ENCODE measurements around the gene AIFM3. TPM values are rescaled to one million over a fixed set of nuclear protein-coding genes. Genes with fewer than 3 reads are reported as not detected.

AIFM3 gene
- total and polyA plus RNA-seq, 2 experiments from 2014 or later = 0.45 to 1.5 TPM

- Histone ChIP-seq H3K4me2 (peak overlapping the region; percentile 91), H3K4me1 (ENCODE audit: insufficient read depth) (peaks cover 18% of the 10 kb centered on the region), H3F3A (replicated peaks; ENCODE audit: low read depth) (no peaks in the 10 kb centered on the region), H4K20me1 (replicated peaks; ENCODE audit: insufficient read depth) (no peaks in the 10 kb centered on the region), H3K27ac (ENCODE audit: low read depth) (no peak overlapping the region), H3K36me3 (ENCODE audit: insufficient read depth) (no peaks in the 10 kb centered on the region), H3K4me3 (peak overlapping the region; percentile 78), H3K79me2 (replicated peaks; ENCODE audit: insufficient read depth) (no peaks in the 10 kb centered on the region), H3K9me2 (ENCODE audit: insufficient read depth) (no peaks in the 10 kb centered on the region), H3K27me3 (ENCODE audit: insufficient read depth) (no peaks in the 10 kb centered on the region), H2AFZ (peak overlapping the region; percentile 94; the same call in 1 of the 2 replicates)
- ATAC-seq (peak; percentile 15), DNase-seq (ENCODE audit: low spot score) (peak; percentile 38)
- Mint-ChIP-seq H3K36me3 (ENCODE audit: low read depth) (no peaks in the 10 kb centered on the region), H3K4me1 (peaks cover 43% of the 10 kb centered on the region), H3K9me3 (no peaks in the 10 kb centered on the region), H3K27ac (peak overlapping the region; percentile 87; the same call in 1 of the 2 replicates), H3K27me3 (ENCODE audit: insufficient read depth, low read depth, poor library complexity) (peaks cover 25% of the 10 kb centered on the region), H3K4me3 (peak overlapping the region; percentile 87)
- no peak for TF ChIP-seq CREB1 (CRISPR knock-in tag; IDR thresholded peaks at IDR 0.05; ENCODE audit: low read depth)
- TF ChIP-seq REST (IDR thresholded peaks at IDR 0.05; ENCODE audit: unreplicated experiment) = peak; percentile 51
Observed at GRCh38 chr22:21013657-21014201, 46.7 kb downstream of the AIFM3 start.

GRCh38 chr22:21014202-21014725, 47.2 kb downstream of the AIFM3 start:
- no peaks in the 10 kb centered on the region for H3K79me2 ChIP-seq (replicated peaks; ENCODE audit: insufficient read depth)
- peak overlapping the region; percentile 78 for H3K4me3 ChIP-seq
- Mint-ChIP-seq H3K9me3 (no peaks in the 10 kb centered on the region; the same call in 2 of the 3 replicates), H3K36me3 (ENCODE audit: low read depth) (no peaks in the 10 kb centered on the region), H3K27ac (peak overlapping the region; percentile 87; the same call in 1 of the 2 replicates), H3K4me1 (peaks cover 39% of the 10 kb centered on the region), H3K4me3 (peak overlapping the region; percentile 87), H3K27me3 (ENCODE audit: insufficient read depth, low read depth, poor library complexity) (peaks cover 25% of the 10 kb centered on the region)
- H3K9me2 ChIP-seq (ENCODE audit: insufficient read depth) = no peaks in the 10 kb centered on the region
- peak overlapping the region; percentile 91 for H3K4me2 ChIP-seq
- TF ChIP-seq CREB1 (CRISPR knock-in tag; IDR thresholded peaks at IDR 0.05; ENCODE audit: low read depth) = peak; percentile 82
- TF ChIP-seq POLR2AphosphoS5 (IDR thresholded peaks at IDR 0.05; ENCODE audit: low read depth) = peak; percentile 64; the same call in 1 of the 2 replicates
- TF ChIP-seq STAT1 (IDR thresholded peaks at IDR 0.05; ENCODE audit: unreplicated experiment) = no peak
- H3K27ac ChIP-seq (ENCODE audit: low read depth) = no peak overlapping the region
- H4K20me1 ChIP-seq (replicated peaks; ENCODE audit: insufficient read depth) = no peaks in the 10 kb centered on the region
- H3F3A ChIP-seq (replicated peaks; ENCODE audit: low read depth) = no peaks in the 10 kb centered on the region
- no peaks in the 10 kb centered on the region for H3K36me3 ChIP-seq (ENCODE audit: insufficient read depth)
- no peaks in the 10 kb centered on the region for H3K27me3 ChIP-seq (ENCODE audit: insufficient read depth)
- DNase-seq (ENCODE audit: low spot score) (peak; percentile 97), ATAC-seq (peak; percentile 85)
- peak overlapping the region; percentile 94; the same call in 1 of the 2 replicates for H2AFZ ChIP-seq
- H3K4me1 ChIP-seq (ENCODE audit: insufficient read depth) = peaks cover 18% of the 10 kb centered on the region
